Measurements from ENCODE around the gene SPPL3.
A peak's percentile ranks its signal among the peaks of the same experiment; 100 is the strongest.

Gene SPPL3

DNA sequence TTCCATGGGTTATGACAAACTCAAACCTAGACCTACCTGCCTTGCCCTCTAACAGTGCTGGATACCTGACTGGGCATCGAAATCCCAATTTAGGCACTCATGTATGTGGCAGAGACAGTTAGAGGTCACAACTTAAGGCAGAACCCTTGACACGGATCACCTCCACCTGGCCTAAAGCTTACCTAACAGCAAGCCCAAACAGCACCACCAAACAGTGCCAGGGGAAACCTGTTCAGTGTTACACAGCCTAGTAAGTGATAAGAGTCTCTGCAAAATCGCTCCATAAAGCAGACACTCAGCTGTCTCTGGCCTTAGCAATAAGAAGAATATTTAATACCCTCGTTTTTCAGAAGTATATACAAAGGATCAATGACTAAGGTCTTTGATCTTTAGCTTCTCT, 77.8 kb downstream of the SPPL3 start:
- DNase-seq (ENCODE audit: low read depth in 1 of 2, low spot score in 1 of 2) = no peak
- Histone ChIP-seq H3K27me3 (ENCODE audit: insufficient read depth, poor library complexity, severe bottlenecking) (no peaks in the 10 kb centered on the region), H3K27ac (replicated peaks) (no peak overlapping the region), H3K4me3 (replicated peaks; ENCODE audit: insufficient read depth, low read length) (no peak overlapping the region)
- no peak for TF ChIP-seq POLR2AphosphoS5 (IDR thresholded peaks at IDR 0.05; ENCODE audit: low read depth)
- TF ChIP-seq REST (IDR thresholded peaks at IDR 0.05; ENCODE audit: insufficient replicate concordance, low read depth) = no peak
- TF ChIP-seq GABPA (IDR thresholded peaks at IDR 0.05; ENCODE audit: low read depth) = no peak
- TF ChIP-seq, protein P1, sequence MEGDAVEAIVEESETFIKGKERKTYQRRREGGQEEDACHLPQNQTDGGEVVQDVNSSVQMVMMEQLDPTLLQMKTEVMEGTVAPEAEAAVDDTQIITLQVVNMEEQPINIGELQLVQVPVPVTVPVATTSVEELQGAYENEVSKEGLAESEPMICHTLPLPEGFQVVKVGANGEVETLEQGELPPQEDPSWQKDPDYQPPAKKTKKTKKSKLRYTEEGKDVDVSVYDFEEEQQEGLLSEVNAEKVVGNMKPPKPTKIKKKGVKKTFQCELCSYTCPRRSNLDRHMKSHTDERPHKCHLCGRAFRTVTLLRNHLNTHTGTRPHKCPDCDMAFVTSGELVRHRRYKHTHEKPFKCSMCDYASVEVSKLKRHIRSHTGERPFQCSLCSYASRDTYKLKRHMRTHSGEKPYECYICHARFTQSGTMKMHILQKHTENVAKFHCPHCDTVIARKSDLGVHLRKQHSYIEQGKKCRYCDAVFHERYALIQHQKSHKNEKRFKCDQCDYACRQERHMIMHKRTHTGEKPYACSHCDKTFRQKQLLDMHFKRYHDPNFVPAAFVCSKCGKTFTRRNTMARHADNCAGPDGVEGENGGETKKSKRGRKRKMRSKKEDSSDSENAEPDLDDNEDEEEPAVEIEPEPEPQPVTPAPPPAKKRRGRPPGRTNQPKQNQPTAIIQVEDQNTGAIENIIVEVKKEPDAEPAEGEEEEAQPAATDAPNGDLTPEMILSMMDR (IDR thresholded peaks at IDR 0.05; ENCODE audit: insufficient read depth, low read length) = no peak
- TF ChIP-seq SPI1 (IDR thresholded peaks at IDR 0.05; ENCODE audit: borderline replicate concordance, low read depth) = no peak

- no peak for DNase-seq (ENCODE audit: low read depth in 1 of 2, low spot score in 1 of 2)
- TF ChIP-seq REST (IDR thresholded peaks at IDR 0.05; ENCODE audit: insufficient replicate concordance, low read depth) (no peak), POLR2AphosphoS5 (IDR thresholded peaks at IDR 0.05; ENCODE audit: low read depth) (no peak), GABPA (IDR thresholded peaks at IDR 0.05; ENCODE audit: low read depth) (no peak), SPI1 (IDR thresholded peaks at IDR 0.05; ENCODE audit: borderline replicate concordance, low read depth) (no peak)
- TF ChIP-seq, protein P1 (IDR thresholded peaks at IDR 0.05; ENCODE audit: insufficient read depth, low read length) = no peak
- H3K27ac ChIP-seq (replicated peaks) = no peak overlapping the region
These were observed 78.8 kb downstream of the SPPL3 start for GRCh38 chr12:120825337-120825736.

DNA sequence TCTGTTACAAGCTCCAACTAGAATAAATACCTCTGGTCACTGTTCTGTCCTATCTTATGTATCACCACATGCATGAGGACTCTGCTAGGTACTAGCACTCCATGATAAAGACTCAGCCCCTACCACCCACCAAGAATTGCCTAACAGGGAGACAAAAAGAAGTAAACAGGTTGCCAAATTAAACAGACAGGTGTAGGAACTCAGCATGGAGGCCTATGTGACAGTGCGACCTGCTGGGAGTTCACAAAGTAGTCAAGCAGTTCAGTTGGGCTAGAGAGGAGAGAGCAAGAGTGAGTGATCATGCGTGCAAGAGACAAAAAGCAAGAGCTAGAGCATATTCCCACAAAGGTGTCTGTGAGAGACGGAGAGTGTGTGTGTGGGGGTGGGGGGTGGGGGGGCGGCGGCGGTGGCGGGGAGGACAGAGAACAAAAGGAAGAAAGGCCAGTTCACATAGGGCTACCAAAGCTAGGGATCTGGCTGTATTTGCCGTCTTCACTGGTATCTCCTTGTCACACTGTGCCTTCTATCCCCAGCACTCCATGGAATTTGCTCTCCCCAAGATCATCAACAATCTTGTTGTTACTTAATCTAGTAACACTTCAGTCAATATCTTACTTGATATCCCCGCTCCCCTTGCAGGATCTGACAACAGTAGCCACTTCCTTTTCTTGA, 81.2 kb downstream of the SPPL3 start:
- no peak for TF ChIP-seq GABPA (IDR thresholded peaks at IDR 0.05; ENCODE audit: low read depth)
- TF ChIP-seq SPI1 (IDR thresholded peaks at IDR 0.05; ENCODE audit: borderline replicate concordance, low read depth) = 0 out of 2 replicates have a peak, but pooled peaks have one; percentile 2
- TF ChIP-seq POLR2AphosphoS5 (IDR thresholded peaks at IDR 0.05; ENCODE audit: low read depth) = no peak
- Histone ChIP-seq H3K27me3 (ENCODE audit: insufficient read depth, poor library complexity, severe bottlenecking) (no peaks in the 10 kb centered on the region), H3K4me3 (replicated peaks; ENCODE audit: insufficient read depth, low read length) (no peak overlapping the region), H3K27ac (replicated peaks) (no peak overlapping the region)
- no peak for DNase-seq (ENCODE audit: low read depth in 1 of 2, low spot score in 1 of 2)

More at GRCh38 chr12:120825337-120825736, 78.8 kb downstream of the SPPL3 start:
- no peaks in the 10 kb centered on the region for H3K27me3 ChIP-seq (ENCODE audit: insufficient read depth, poor library complexity, severe bottlenecking)
- no peak overlapping the region for H3K4me3 ChIP-seq (replicated peaks; ENCODE audit: insufficient read depth, low read length)

DNA sequence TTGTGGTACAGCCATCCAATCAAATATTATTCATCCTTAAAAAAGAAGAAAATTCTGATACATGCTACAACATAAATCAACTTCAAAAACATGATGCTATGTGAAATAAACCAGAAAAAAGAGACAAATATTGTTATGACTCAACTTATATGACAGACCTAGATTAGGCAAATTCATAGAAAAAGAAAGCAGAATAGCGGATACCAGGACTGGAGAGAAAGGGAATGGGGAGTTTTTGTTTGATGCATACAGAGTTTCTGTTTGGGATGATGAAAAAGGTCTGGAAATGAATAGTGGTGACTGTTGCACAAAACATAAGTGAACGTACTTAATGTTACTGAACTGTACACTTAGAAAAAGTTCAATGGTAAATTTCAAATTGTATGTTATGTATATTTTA, 82.3 kb downstream of the SPPL3 start:
- no peak for DNase-seq (ENCODE audit: low read depth in 1 of 2, low spot score in 1 of 2)
- Histone ChIP-seq H3K4me3 (replicated peaks; ENCODE audit: insufficient read depth, low read length) (no peak overlapping the region), H3K27me3 (ENCODE audit: insufficient read depth, poor library complexity, severe bottlenecking) (no peaks in the 10 kb centered on the region), H3K27ac (replicated peaks) (no peak overlapping the region)
- TF ChIP-seq REST (IDR thresholded peaks at IDR 0.05; ENCODE audit: insufficient replicate concordance, low read depth) (no peak), GABPA (IDR thresholded peaks at IDR 0.05; ENCODE audit: low read depth) (no peak), POLR2AphosphoS5 (IDR thresholded peaks at IDR 0.05; ENCODE audit: low read depth) (no peak), SPI1 (IDR thresholded peaks at IDR 0.05; ENCODE audit: borderline replicate concordance, low read depth) (no peak)
- TF ChIP-seq, protein P1 (IDR thresholded peaks at IDR 0.05; ENCODE audit: insufficient read depth, low read length) = no peak

All from HL-60 (cell line).